SK-N-SH (cell line): ENCODE results near the gene SREBF2.

ENCODE experiments used
- CHD2 ChIP-seq: fragments of 150-350 bp; IDR thresholded peaks from 2 replicates; pipeline ENCODE4 v1.6.1; 2018; ENCODE audit warnings: low read length; ENCODE audit not compliant: partially characterized antibody
- CTCF ChIP-seq: fragments of 200-600 bp; sonication (generic); IDR thresholded peaks from 2 replicates; pipeline ENCODE4 v1.6.1; 2017; ENCODE audit warnings: antibody characterized with exemption, mild to moderate bottlenecking, moderate library complexity
- EZH2phosphoT487 ChIP-seq: fragments of 200-600 bp; sonication (generic); IDR thresholded peaks from 2 replicates; pipeline ENCODE4 v1.6.1; 2017; ENCODE audit warnings: low read depth, mixed run types, mild to moderate bottlenecking, antibody characterized with exemption, moderate library complexity, borderline replicate concordance
- GABPA ChIP-seq: IDR thresholded peaks from 2 replicates; pipeline ENCODE4 v1.4.0; 2012; ENCODE audit warnings: low read depth, mild to moderate bottlenecking
- JUND ChIP-seq: IDR thresholded peaks from 2 replicates; pipeline ENCODE4 v1.4.0; 2012
- NRF1 ChIP-seq: IDR thresholded peaks from 2 replicates; pipeline ENCODE4 v1.6.1; 2012; ENCODE audit warnings: low read depth, mild to moderate bottlenecking, low read length
- POLR2AphosphoS5 ChIP-seq: IDR thresholded peaks from 2 replicates; pipeline ENCODE4 v1.6.1; 2012; ENCODE audit warnings: low read depth, low read length
- RFX5 ChIP-seq: IDR thresholded peaks from 2 replicates; pipeline ENCODE4 v1.6.1; 2012; ENCODE audit warnings: mild to moderate bottlenecking, improper control_type of control experiment, low read length
- SIN3A ChIP-seq: IDR thresholded peaks from 2 replicates; pipeline ENCODE4 v1.6.1; 2012; ENCODE audit warnings: low read depth, mild to moderate bottlenecking, low read length, moderate library complexity, borderline replicate concordance
- SMC3 ChIP-seq: IDR thresholded peaks from 2 replicates; pipeline ENCODE4 v1.6.1; 2012; ENCODE audit warnings: low read depth, low read length, improper control_type of control experiment
- TAF1 ChIP-seq: IDR thresholded peaks from 2 replicates; pipeline ENCODE4 v1.6.1; 2012; ENCODE audit warnings: low read depth, mild to moderate bottlenecking, low read length, moderate library complexity, borderline replicate concordance

- TF ChIP-seq POLR2AphosphoS5 (no peak), CTCF (no peak), JUND (no peak), CHD2 (no peak), EZH2phosphoT487 (no peak), SIN3A (no peak), TAF1 (no peak), NRF1 (no peak), GABPA (no peak), RFX5 (no peak), SMC3 (no peak)
These were observed 6.2 kb upstream of the SREBF2 start for GRCh38 chr22:41826430-41827383.
